Ishikawa (cell line): ENCODE results near the gene MGLL.

Source experiments
- CEBPB ChIP-seq: IDR thresholded peaks from 2 replicates; pipeline ENCODE4 v1.6.1; 2012
- NFIC ChIP-seq: IDR thresholded peaks from 2 replicates; pipeline ENCODE4 v1.6.1; 2012
- RAD21 ChIP-seq: IDR thresholded peaks from 2 replicates; pipeline ENCODE4 v1.6.1; 2012; ENCODE audit warnings: low read depth
- TAF1 ChIP-seq: IDR thresholded peaks from 2 replicates; pipeline ENCODE4 v1.6.1; 2012; ENCODE audit warnings: low read depth, mild to moderate bottlenecking
- TEAD4 ChIP-seq: IDR thresholded peaks from 2 replicates; pipeline ENCODE4 v1.6.1; 2012
- TF ChIP-seq, protein P1 (sequence below): IDR thresholded peaks from 2 replicates; pipeline ENCODE4 v1.6.1; 2012

DNA sequence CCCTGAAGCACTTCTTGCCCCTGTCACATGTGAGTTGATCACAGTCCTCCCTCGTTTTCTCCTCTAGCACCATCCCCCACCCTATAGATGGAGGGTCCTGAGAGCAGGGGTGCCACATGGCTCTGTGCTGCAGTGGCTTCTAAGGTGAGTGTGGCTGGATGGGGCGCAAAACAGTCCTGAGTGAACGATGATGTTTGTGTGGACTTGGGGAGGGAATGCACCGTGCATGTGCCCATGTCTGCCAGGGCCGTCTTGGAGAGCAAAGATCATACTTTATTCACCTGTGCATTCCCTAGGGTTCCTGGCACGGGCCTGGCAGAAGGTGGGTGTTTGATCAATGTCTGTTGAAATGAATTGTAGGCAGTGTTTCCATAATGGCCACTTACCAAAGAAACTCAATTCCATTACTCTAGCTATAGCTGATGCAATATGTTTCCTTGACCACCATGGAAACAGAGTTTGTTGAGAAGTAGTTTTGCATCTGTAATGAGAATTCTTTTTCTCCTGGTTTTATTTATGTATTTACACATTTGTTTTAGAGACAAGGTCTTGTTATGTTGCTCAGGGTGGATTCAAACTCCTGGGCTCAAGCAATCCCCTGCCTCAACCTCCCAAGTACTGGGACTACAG, 91.5 kb downstream of the MGLL start:
- TF ChIP-seq TEAD4 (no peak), RAD21 (no peak), CEBPB (no peak), NFIC (no peak), TAF1 (no peak)
- TF ChIP-seq, protein P1, sequence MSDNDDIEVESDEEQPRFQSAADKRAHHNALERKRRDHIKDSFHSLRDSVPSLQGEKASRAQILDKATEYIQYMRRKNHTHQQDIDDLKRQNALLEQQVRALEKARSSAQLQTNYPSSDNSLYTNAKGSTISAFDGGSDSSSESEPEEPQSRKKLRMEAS, result no peak
